GM19238 (cell line): ENCODE data around the gene SRSF9.
A peak's percentile ranks its signal among the peaks of the same experiment; 100 is the strongest.
"Not testable (repeated sequence)": the region's sequence is repeated elsewhere in the genome, so short reads cannot be mapped to it uniquely, and the experiment has no call there.

Source experiments
- DNase-seq: peaks from one replicate; pipeline ENCODE4 v3.0.0; 2011; ENCODE audit warnings: low spot score; ENCODE audit not compliant: insufficient read length

The SRSF9 gene

DNA sequence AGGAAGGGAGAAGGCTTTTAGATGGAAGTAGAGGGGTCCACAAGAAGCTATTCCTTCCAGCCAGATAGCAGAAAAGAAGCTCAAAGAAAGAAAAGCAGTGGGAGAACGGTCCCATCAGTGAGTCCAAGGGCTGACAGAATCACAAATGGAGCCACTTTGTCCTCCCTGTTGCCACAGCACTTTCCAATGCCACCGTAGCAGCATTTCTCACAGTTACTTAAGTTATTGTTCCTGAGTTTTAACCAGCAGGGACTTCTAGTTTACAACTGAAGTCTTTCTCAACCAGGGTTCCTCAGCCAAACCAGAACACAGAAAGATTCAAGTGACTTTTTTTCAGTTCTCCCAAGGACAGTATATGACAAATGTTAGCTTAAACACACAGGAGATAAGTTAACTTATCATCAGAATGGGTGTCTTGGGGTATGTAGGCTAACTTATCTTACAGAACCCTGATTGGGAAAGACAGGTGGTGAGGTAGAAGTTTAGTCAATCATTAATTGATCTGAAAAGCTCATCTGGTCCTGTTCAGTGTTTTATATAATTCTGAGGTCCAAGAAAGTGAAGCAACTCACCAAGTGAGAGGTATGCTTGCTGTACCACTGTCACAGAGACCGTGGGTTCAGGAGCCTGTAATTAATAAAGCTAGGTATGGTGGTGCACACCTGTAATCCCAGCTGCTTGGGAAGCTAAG lies 16.3 kb downstream of the SRSF9 start:
- no peak for DNase-seq

DNA sequence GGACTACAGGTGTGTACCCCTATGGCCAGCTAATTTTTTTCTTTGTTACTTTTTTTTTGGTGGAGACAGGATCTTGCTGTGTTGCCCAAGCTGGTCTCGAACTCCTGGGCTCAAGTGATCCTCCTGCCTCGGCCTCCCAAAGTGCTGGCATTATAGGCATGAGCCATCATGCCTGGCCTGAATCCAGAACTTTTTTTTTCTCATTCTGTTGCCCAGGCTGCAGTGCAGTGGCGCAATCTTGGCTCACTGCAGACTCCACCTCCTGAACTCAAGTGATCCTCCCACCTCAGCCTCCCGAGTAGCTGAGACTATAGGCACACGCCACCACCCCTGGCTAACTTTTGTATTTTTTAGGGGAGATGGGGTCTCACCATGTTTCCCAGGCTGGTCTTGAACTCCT lies 17.0 kb downstream of the SRSF9 start:
- DNase-seq: not testable (repeated sequence)

DNA sequence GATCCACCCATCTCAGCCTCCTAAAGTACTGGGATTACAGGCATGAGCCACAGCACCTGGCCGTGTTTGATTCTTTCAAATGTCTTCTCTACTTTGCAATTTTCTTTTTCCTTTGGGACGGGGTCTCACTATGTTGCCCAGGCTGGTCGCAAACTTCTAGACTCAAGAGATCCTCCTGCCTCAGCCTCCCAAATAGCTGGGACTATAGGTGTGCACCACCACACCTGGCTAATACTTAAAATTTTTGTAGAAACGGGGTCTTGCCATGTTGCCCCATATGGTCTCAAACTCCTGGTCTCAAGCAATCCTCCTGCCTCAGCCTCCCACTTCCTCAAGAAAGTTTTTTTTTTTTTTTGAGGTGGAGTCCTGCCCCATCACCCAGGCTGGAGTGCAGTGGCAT lies 21.6 kb downstream of the SRSF9 start:
- no peak for DNase-seq

DNA sequence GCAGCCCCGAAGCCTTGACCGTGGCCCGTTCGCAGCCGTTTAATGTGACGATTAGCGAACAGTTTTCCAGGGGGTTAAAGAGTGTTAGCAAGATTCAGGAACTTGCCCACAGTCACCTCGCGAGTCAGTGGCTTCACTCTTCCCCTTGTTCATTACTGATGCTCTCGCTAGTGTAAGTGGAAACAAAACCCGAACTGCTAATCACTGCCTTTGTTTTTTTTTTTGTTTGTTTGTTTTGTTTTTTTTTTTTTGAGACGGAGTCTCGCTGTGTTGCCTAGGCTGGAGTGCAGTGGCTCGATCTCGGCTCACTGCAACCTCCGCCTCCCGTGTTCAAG lies 22.7 kb downstream of the SRSF9 start:
- DNase-seq: not testable (repeated sequence)

- DNase-seq: peak; percentile 61
These were observed 23.4 kb downstream of the SRSF9 start, which contains the start of the genes GATC and TRIAP1 for GRCh38 chr12:120445911-120446843. Gene GATC, plus strand, starts transcription at chr12:120446444. Its CDS starts 37 bp downstream, at chr12:120446481. Gene TRIAP1, minus strand, starts transcription at chr12:120446384. Its CDS starts 12 bp downstream, at chr12:120446372.

- no peak for DNase-seq
These were observed 24.9 kb downstream of the SRSF9 start for GRCh38 chr12:120444676-120445075.

DNA sequence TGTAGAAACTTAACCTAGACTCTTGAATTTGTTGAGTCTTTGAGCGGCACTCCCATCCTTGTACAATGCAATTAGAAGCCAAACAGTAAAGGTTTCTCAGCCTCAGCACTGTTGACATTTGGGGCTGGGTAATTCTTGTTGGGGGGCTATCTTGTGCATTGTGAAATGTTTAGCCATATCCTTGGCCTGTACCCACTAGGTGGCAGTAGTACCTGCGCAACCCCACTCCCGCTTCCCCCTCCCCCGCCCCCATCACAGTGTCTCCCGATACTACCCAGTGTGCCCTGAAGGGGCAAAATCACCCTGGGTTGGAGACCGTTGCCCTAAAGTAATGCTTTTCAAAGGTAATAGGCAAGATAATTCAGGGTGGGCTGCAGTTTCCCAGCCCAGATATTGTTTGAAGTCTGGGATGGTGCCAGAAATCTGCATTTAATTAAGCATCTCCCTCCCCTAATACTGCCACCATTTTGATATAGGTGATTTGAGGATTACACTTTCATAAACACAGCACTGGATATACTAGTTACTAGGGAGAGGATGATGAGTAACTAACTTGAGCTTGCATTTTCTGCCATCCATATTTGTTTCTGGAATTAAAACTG lies 29.8 kb downstream of the SRSF9 start:
- DNase-seq: peak; percentile 61

GRCh38 chr12:120438495-120439198 lies 30.9 kb downstream of the SRSF9 start:
- DNase-seq: no peak

- DNase-seq: peak; percentile 95
These were observed 31.6 kb downstream of the SRSF9 start, which contains the start of gene COX6A1 for GRCh38 chr12:120437735-120438494. Gene COX6A1, plus strand, starts transcription at chr12:120438113. Its CDS starts 14 bp downstream, at chr12:120438127.

DNA sequence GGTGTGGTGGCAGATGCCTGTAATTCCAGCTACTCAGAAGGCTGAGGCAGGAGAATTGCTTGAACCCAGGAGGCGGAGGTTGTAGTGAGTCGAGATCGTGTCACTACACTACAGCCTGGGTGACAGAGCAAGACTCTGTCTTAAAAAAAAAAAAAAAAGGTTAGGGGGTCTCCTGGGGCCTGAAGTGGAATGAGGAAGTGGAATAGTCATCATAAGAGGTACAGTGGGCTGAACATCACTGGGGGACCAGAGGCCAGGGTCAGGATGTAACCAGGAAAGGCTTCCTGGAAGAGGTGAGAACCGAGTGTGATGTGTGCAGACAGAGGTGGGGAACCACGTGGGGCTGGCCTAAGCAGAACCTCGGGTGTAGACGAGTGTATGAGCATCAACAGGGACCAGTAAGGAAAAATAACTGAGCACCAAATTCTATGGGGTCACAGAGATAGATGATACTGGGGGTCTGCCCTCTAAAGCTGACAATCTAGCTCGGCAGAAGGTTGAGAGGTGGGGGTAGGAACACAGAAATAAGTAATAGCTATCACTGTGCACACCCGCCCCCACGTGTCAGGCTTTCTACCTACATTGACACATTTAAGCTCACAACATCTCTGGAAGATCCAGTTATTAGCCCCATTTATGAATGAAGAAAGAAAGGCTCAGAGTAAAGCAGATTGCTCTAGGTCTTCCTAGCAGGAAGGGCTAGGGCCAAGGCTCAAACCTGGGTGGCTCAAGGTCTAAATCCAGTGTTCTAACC lies 36.6 kb downstream of the SRSF9 start:
- DNase-seq: no peak

GRCh38 chr12:120429368-120429767 lies 40.2 kb downstream of the SRSF9 start:
- DNase-seq: no peak

DNA sequence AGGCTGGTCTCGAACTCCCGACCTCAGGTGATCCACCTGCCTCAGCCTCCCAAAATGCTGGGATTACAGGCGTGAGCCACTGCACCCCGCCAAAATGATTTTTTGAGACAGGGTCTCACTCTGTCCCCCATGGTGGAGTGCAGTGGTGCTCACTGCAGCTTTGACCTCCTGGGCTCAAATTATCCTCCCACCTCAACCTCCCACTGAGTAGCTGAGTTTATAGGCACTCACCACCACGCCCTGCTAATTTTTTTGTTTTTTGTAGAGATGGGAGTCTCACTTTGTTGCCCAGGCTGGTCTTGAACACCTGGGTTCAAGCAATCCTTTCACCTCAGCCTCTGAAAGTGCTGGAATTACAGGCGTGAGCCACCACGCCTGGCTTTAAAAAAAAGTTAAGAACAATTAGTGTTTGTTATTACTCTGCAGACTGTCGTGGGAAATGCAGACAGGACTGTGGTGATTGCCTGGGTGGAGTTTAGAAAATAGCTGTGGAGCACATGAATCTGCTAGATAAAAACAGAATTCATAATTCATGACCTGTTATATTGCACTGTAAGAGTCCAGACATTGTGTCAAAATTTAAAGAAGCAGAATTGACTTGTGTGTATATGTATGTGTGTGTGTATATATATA lies 40.8 kb downstream of the SRSF9 start:
- no peak for DNase-seq

DNA sequence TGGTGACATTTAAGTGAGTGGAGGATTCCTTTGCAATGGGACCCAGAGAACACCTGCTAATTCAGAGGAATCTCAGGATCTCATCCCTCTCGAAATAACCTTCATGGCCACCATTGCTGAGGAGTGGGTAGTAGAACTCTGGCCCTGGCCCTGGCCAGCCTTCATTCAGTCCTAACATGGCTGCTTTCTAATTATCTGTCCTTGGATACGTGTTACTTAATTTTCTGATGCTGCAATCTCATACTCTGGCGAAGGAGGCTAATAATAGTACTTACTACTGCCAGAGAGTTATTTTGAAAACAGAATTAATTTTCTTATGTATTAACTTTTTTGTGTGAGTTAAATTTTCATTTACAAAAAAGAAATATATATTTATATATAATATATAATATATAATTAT lies 43.8 kb downstream of the SRSF9 start:
- no peak for DNase-seq

GRCh38 chr12:120422892-120423456 lies 46.6 kb downstream of the SRSF9 start:
- DNase-seq: no peak

DNA sequence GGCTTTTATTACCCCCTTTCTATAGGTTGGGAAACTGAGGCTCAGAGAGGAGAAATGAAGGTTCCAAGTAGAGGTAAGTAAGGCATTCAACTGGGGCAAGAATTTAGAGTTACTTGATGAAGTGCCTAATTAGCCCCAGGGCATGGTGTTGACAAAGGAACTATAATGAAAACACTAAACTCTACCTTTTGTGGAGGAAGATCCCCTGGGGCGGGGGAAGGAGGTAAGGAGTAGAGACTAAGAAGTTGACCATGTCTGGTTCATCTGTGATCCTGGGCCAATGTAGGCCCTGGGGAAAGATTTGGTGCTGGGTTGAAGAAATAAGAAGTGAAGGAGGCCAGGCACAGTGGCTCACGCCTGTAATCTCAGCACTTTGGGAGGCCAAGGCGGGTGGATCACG lies 47.8 kb downstream of the SRSF9 start:
- DNase-seq: no peak

DNA sequence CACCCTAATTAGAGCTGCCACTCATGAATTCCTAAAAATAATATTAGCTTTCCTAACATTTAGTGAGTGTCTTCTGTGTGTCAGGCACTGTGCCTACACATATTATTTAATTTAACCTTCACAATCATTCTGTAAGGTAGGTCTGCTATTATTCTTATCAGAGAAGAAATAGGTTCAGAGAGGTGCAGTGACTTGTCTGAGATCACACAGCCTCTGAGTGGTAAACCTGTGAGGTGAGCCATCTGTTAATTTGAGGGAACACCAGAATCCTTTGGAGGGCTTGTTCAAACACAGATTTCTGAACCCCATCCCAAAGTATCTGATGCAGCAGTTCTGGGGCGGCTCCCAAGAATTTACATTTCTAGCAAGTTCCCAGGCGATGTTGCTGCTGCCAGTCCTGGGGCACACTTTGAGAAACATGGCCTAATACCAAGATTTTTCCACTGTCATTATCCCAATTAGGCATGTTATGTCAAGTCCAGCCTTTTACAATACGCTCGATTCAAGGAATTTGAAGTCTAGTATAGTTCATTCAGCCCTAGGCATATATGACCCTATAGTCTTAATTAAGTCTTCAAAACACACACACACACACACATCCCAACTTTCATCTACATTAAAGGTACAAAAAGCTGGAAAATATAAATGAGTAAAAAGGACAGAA lies 51.5 kb downstream of the SRSF9 start:
- no peak for DNase-seq

GRCh38 chr12:120416490-120417216 lies 52.9 kb downstream of the SRSF9 start:
- DNase-seq: no peak
